Dendritic cell treated with granulocyte-macrophage colony-stimulating factor and Interleukin-4, amounts not matched to agents 40 ng/mL and 50 ng/mL, for 4 days (primary cell): Measurements from ENCODE around the gene PDE10A.
"Not testable (repeated sequence)": the region's sequence is repeated elsewhere in the genome, so short reads cannot be mapped to it uniquely, and the experiment has no call there.

Source experiments
- H3K27ac Mint-ChIP-seq: one replicate; pipeline ENCODE4 v1.8.0; 2022; ENCODE audit warnings: mild to moderate bottlenecking, mixed read lengths
- H3K27me3 Mint-ChIP-seq: one replicate; pipeline ENCODE4 v1.8.0; 2022; ENCODE audit warnings: mild to moderate bottlenecking, mixed read lengths
- H3K36me3 Mint-ChIP-seq: one replicate; pipeline ENCODE4 v1.8.0; 2022; ENCODE audit warnings: low read depth, mixed read lengths
- H3K4me1 Mint-ChIP-seq: one replicate; pipeline ENCODE4 v1.8.0; 2022; ENCODE audit warnings: low read depth, mixed read lengths
- H3K4me3 Mint-ChIP-seq: one replicate; pipeline ENCODE4 v1.8.0; 2022; ENCODE audit warnings: mild to moderate bottlenecking, moderate library complexity, mixed read lengths
- H3K9me3 Mint-ChIP-seq: one replicate; pipeline ENCODE4 v1.8.0; 2022; ENCODE audit warnings: mixed read lengths
- intact Hi-C: fragments of 100-400 bp; cut with micrococcal nuclease; formaldehyde crosslinking; loops from one replicate; pipeline ENCODE4 v1.15.0; 2022

Gene PDE10A

GRCh38 chr6:165562421-165563090 lies 100.5 kb downstream of the PDE10A start:
- no peak overlapping the region for H3K4me3 Mint-ChIP-seq
- H3K27ac Mint-ChIP-seq, result no peak overlapping the region

GRCh38 chr6:165559632-165560031 lies 103.4 kb downstream of the PDE10A start:
- intact Hi-C loops, result no loop called here
- Mint-ChIP-seq H3K9me3 (peaks cover 29% of the 10 kb centered on the region), H3K4me3 (no peak overlapping the region), H3K27ac (no peak overlapping the region), H3K36me3 (no peaks in the 10 kb centered on the region), H3K4me1 (no peaks in the 10 kb centered on the region), H3K27me3 (no peaks in the 10 kb centered on the region)

More at GRCh38 chr6:165562421-165563090, 100.5 kb downstream of the PDE10A start:
- peaks cover 25% of the 10 kb centered on the region for H3K9me3 Mint-ChIP-seq
- no peaks in the 10 kb centered on the region for H3K4me1 Mint-ChIP-seq
- no peaks in the 10 kb centered on the region for H3K27me3 Mint-ChIP-seq
- intact Hi-C loops, result no loop called here
- H3K36me3 Mint-ChIP-seq, result no peaks in the 10 kb centered on the region

GRCh38 chr6:165558097-165558496 lies 104.9 kb downstream of the PDE10A start:
- H3K27ac Mint-ChIP-seq, intact Hi-C loops, H3K4me1 Mint-ChIP-seq, H3K4me3 Mint-ChIP-seq, H3K36me3 Mint-ChIP-seq, H3K27me3 Mint-ChIP-seq: not testable (repeated sequence)
- peaks cover 35% of the 10 kb centered on the region for H3K9me3 Mint-ChIP-seq

DNA sequence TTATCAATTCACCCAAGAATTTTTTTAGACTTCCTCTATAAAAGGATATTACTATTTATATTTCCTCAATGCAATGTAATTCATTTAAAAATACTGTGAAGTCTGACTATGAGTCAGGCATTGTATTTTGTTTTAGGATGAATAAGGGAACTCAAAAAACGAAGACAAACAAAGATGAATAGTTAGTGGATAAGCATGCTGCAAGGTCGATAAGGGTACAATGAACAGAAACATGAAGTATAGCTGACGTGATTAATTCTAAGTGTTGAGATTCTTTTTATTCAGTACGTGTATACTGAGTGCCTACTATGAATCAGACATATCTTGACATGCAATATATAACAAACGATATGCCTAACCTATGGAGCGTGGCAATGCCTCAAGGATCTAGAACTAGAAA lies 105.4 kb downstream of the PDE10A start:
- H3K27me3 Mint-ChIP-seq, result no peaks in the 10 kb centered on the region
- no peaks in the 10 kb centered on the region for H3K36me3 Mint-ChIP-seq
- intact Hi-C loops, result no loop called here
- H3K4me1 Mint-ChIP-seq, result no peaks in the 10 kb centered on the region
- no peak overlapping the region for H3K27ac Mint-ChIP-seq
- peaks cover 35% of the 10 kb centered on the region for H3K9me3 Mint-ChIP-seq
- no peak overlapping the region for H3K4me3 Mint-ChIP-seq

DNA sequence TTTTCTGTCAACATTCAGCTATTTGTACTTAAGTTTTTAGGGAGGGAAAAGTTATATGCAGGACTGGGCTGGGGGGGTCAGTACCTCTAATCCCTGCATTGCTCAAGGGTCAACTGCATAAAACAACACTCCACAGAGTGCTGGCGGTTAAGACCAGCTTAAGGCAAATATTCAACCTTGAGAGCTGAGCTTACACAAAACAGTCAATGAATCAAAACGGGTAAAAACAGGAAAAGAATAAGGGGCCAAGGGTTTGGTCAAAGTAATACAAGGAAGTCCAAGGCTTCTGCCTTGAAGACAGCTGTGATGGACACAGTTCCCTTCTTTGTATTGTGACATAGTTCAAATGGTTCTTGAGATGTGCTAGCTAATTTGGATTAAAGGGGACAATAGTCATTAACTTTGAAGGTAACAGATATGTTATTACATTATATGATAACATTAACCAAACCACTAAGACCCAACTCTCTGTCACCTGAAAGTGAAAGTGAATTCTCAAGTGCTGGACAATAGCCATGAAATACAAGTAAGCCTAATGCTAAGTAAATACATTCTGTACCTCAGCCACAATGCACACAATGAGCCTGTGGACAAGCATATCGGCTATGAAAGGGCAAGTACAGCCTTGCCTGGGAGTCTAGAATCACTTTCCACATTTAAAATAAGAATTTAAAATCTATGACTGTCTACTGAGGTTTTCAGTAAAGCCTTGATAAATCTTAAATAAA lies 106.8 kb downstream of the PDE10A start:
- H3K4me1 Mint-ChIP-seq, result no peaks in the 10 kb centered on the region
- intact Hi-C loops, result no loop called here
- H3K9me3 Mint-ChIP-seq, result peaks cover 32% of the 10 kb centered on the region
- H3K27me3 Mint-ChIP-seq, result no peaks in the 10 kb centered on the region
- no peak overlapping the region for H3K4me3 Mint-ChIP-seq
- no peak overlapping the region for H3K27ac Mint-ChIP-seq
- H3K36me3 Mint-ChIP-seq, result no peaks in the 10 kb centered on the region

- H3K4me1 Mint-ChIP-seq, H3K27ac Mint-ChIP-seq, intact Hi-C loops, H3K27me3 Mint-ChIP-seq, H3K36me3 Mint-ChIP-seq, H3K4me3 Mint-ChIP-seq: not testable (repeated sequence)
- H3K9me3 Mint-ChIP-seq, result peaks cover 20% of the 10 kb centered on the region
Measured at GRCh38 chr6:165554644-165555043, 108.4 kb downstream of the PDE10A start.

- intact Hi-C loops, result no loop called here
- Mint-ChIP-seq H3K4me1 (no peaks in the 10 kb centered on the region), H3K4me3 (no peak overlapping the region), H3K27ac (no peak overlapping the region), H3K36me3 (no peaks in the 10 kb centered on the region), H3K27me3 (no peaks in the 10 kb centered on the region), H3K9me3 (peaks cover 10% of the 10 kb centered on the region)
Measured at GRCh38 chr6:165552248-165552736, 110.7 kb downstream of the PDE10A start.

DNA sequence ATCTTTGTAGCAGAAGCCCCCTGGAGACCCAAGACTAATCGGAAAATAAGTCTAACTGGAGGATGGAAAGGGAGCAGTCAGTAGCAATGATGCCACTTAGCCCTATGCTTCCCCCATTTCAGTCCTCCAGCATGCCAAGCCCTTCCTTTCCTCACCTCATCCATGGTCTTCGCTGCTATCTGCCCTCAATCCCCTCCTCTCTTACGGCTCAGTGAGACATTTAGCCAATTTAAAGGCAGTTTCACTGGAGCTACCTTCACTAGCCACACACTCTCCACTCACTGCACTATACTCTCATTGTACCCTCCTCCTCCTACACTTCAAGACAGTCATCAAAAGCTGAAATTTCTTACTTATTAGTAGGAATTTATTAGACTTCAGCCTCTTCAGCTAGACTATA lies 111.2 kb downstream of the PDE10A start:
- Mint-ChIP-seq H3K4me1 (no peaks in the 10 kb centered on the region), H3K27ac (no peak overlapping the region), H3K9me3 (peaks cover 10% of the 10 kb centered on the region), H3K4me3 (no peak overlapping the region), H3K27me3 (no peaks in the 10 kb centered on the region), H3K36me3 (no peaks in the 10 kb centered on the region)
- intact Hi-C loops, result no loop called here

DNA sequence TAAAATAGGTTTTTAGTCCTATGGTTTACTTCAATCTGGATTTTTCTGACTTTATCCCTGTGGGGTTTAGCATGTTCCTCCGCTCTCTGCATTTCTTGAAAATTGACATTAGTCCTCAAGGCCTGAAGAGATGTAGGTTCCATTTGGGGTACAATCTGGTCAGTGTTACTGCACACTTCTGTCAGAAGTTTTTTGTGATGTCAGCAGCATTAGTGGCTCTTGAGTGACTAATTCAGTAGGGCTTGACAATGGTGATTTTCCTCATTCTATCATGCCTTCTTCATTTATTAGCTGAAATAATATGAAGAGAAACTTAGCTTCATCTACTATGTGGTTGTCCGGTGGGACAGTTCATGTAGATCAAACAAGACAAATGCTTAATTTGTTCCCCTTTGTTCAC lies 114.6 kb downstream of the PDE10A start:
- Mint-ChIP-seq H3K4me1 (no peaks in the 10 kb centered on the region), H3K9me3 (no peaks in the 10 kb centered on the region)
- intact Hi-C loops, result no loop called here

DNA sequence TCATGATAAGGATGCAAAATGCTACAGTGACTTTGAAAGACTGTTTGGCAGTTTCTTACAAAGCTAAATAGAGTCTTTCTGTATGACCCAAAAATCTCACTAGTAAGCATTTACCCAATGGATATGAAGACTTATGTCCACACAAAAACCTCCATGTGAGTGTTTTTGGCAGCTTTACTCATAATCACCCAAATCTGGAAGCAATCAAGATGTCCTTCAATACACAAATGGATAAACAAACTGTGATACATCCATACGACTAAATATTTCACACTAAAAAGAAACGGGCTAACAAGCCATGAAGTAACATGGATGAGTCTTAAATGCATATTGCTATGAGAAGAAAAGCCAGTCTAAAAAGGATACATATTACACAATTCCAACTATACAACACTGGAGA lies 117.2 kb downstream of the PDE10A start:
- no peak overlapping the region for H3K4me3 Mint-ChIP-seq
- intact Hi-C loops, result no loop called here
- no peak overlapping the region for H3K27ac Mint-ChIP-seq
- no peaks in the 10 kb centered on the region for H3K9me3 Mint-ChIP-seq
- no peaks in the 10 kb centered on the region for H3K27me3 Mint-ChIP-seq
- no peaks in the 10 kb centered on the region for H3K4me1 Mint-ChIP-seq
- no peaks in the 10 kb centered on the region for H3K36me3 Mint-ChIP-seq

More for the DNA sequence above, 114.6 kb downstream of the PDE10A start:
- Mint-ChIP-seq H3K36me3 (no peaks in the 10 kb centered on the region), H3K27ac (no peak overlapping the region), H3K27me3 (no peaks in the 10 kb centered on the region), H3K4me3 (no peak overlapping the region)

DNA sequence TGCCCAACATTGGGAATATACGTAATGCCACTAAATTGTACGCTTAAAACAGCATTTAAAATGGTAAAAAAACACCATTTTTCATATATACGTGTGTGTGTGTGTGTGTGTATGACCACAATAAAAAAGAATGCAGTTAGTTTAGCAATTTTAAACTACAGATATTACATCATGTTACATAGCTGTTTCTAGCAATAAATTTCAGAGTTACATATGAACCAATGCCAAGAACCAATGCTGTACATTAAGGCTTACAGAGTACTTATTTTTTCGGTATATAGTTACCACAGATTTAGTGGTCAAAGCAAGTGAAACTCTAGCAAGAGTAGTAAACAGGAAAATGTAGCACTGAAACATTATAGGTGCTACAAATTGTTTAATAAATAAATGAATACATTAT lies 119.3 kb downstream of the PDE10A start:
- no peak overlapping the region for H3K4me3 Mint-ChIP-seq
- H3K4me1 Mint-ChIP-seq, result no peaks in the 10 kb centered on the region
- no peaks in the 10 kb centered on the region for H3K36me3 Mint-ChIP-seq
- H3K27me3 Mint-ChIP-seq, result no peaks in the 10 kb centered on the region
- intact Hi-C loops, result no loop called here
- H3K27ac Mint-ChIP-seq, result no peak overlapping the region
- no peaks in the 10 kb centered on the region for H3K9me3 Mint-ChIP-seq

GRCh38 chr6:165536911-165537310 lies 126.1 kb downstream of the PDE10A start:
- H3K4me3 Mint-ChIP-seq, result no peak overlapping the region
- H3K27ac Mint-ChIP-seq, result no peak overlapping the region
- no peaks in the 10 kb centered on the region for H3K9me3 Mint-ChIP-seq
- H3K4me1 Mint-ChIP-seq, result no peaks in the 10 kb centered on the region
- no peaks in the 10 kb centered on the region for H3K27me3 Mint-ChIP-seq
- H3K36me3 Mint-ChIP-seq, result no peaks in the 10 kb centered on the region
- intact Hi-C loops, result no loop called here

DNA sequence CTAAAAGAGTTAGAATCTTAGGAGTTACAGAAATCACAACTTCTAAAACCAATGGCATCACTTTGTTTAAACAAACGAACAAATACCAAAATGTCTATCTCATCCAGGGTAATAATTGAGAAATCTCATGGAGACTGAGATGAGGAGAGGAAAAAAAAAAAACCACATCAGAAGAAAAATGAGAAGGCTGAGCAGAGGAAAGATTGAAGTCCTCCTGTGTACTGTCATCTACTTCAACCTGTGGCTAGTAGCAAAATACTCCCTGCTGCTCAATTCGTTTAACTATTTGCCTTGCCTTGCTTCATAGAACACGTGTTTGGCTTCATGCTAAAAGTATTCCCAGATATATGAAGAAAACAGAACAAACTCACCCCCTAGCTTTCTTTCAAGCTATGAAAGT lies 143.7 kb downstream of the PDE10A start:
- no peaks in the 10 kb centered on the region for H3K27me3 Mint-ChIP-seq
- H3K27ac Mint-ChIP-seq, result no peak overlapping the region
- H3K36me3 Mint-ChIP-seq, result no peaks in the 10 kb centered on the region
- H3K4me1 Mint-ChIP-seq, result no peaks in the 10 kb centered on the region
- no peak overlapping the region for H3K4me3 Mint-ChIP-seq
- peaks cover 32% of the 10 kb centered on the region for H3K9me3 Mint-ChIP-seq
- intact Hi-C loops, result no loop called here

GRCh38 chr6:165515963-165516624 lies 146.9 kb downstream of the PDE10A start:
- Mint-ChIP-seq H3K4me1 (no peaks in the 10 kb centered on the region), H3K4me3 (no peak overlapping the region)
- intact Hi-C loops, result no loop called here

More at GRCh38 chr6:165515963-165516624, 146.9 kb downstream of the PDE10A start:
- peaks cover 23% of the 10 kb centered on the region for H3K9me3 Mint-ChIP-seq
- H3K27me3 Mint-ChIP-seq, result no peaks in the 10 kb centered on the region
- no peaks in the 10 kb centered on the region for H3K36me3 Mint-ChIP-seq
- no peak overlapping the region for H3K27ac Mint-ChIP-seq
